Endothelial cell of hepatic sinusoid (primary cell): ENCODE data around the gene YIF1B.
"Not testable (repeated sequence)": the region's sequence is repeated elsewhere in the genome, so short reads cannot be mapped to it uniquely, and the experiment has no call there.

Experiments
- in situ Hi-C: cut with HindIII; loops from 2 replicates; pipeline ENCODE4 v1.10.0; 2017; ENCODE audit warnings: low sequenced_read_pairs

The YIF1B gene

GRCh38 chr19:38277969-38278680 is 37.6 kb downstream of the YIF1B start:
- in situ Hi-C loops, result no loop called here

- in situ Hi-C loops, result no loop called here
Measured at GRCh38 chr19:38277549-38277948, 38.2 kb downstream of the YIF1B start.

- in situ Hi-C loops, result no loop called here
Measured at GRCh38 chr19:38276942-38277517, 38.7 kb downstream of the YIF1B start.

- in situ Hi-C loops, result no loop called here
Measured at GRCh38 chr19:38274739-38275138, 41.0 kb downstream of the YIF1B start.

- in situ Hi-C loops, result no loop called here
Measured at GRCh38 chr19:38273499-38273898, 42.2 kb downstream of the YIF1B start.

- in situ Hi-C loops, result no loop called here
Measured at GRCh38 chr19:38270587-38271167, 45.1 kb downstream of the YIF1B start.

- in situ Hi-C loops, result loop anchor here (5.0 kb wide), 2 partner anchors 36 to 89 kb away; no protein-coding TSS in a partner anchor
Measured at GRCh38 chr19:38268539-38268938, 47.2 kb downstream of the YIF1B start.

GRCh38 chr19:38267761-38268483 is 47.8 kb downstream of the YIF1B start:
- in situ Hi-C loops, result loop anchor here (5.0 kb wide), 2 partner anchors 36 to 89 kb away; no protein-coding TSS in a partner anchor

GRCh38 chr19:38266981-38267597 is 48.7 kb downstream of the YIF1B start:
- in situ Hi-C loops, result loop anchor here (5.0 kb wide), 2 partner anchors 35 to 90 kb away; no protein-coding TSS in a partner anchor

GRCh38 chr19:38265921-38266429 is 49.8 kb downstream of the YIF1B start:
- in situ Hi-C loops, result loop anchor here (5.0 kb wide), 2 partner anchors 34 to 91 kb away; no protein-coding TSS in a partner anchor

- in situ Hi-C loops, result loop anchor here (5.0 kb wide), 2 partner anchors 33 to 92 kb away; no protein-coding TSS in a partner anchor
Measured at GRCh38 chr19:38265213-38265861, 50.4 kb downstream of the YIF1B start.

GRCh38 chr19:38264486-38265212 is 51.1 kb downstream of the YIF1B start, which contains the start of gene SPINT2:
Gene SPINT2 (plus strand): TSS chr19:38264573. CDS start chr19:38264893, 320 bp downstream.
- in situ Hi-C loops, result loop anchor here (5.0 kb wide), 2 partner anchors 32 to 93 kb away; no protein-coding TSS in a partner anchor

GRCh38 chr19:38263689-38264485 is 51.9 kb downstream of the YIF1B start:
- in situ Hi-C loops, result no loop called here

- in situ Hi-C loops, result no loop called here
Measured at GRCh38 chr19:38262585-38263268, 53.0 kb downstream of the YIF1B start.

- in situ Hi-C loops, result not testable (repeated sequence)
Measured at GRCh38 chr19:38261942-38262341, 53.8 kb downstream of the YIF1B start.

- in situ Hi-C loops, result no loop called here
Measured at GRCh38 chr19:38255383-38256014, 60.2 kb downstream of the YIF1B start.

GRCh38 chr19:38253788-38254187 is 62.0 kb downstream of the YIF1B start:
- in situ Hi-C loops, result loop anchor here (5.0 kb wide), 2 partner anchors 64 to 274 kb away; partner anchors contain the start of genes KCNK6 and YIF1B
